ENCODE data around the gene HACD2. TPM values are rescaled to one million over a fixed set of nuclear protein-coding genes. Genes with fewer than 3 reads are reported as not detected.
"Not testable (repeated sequence)": the region's sequence is repeated elsewhere in the genome, so short reads cannot be mapped to it uniquely, and the experiment has no call there.

HACD2 gene
- total and polyA plus RNA-seq, 2 donors from 2014 or later: 13.1 to 25.4 TPM

DNA sequence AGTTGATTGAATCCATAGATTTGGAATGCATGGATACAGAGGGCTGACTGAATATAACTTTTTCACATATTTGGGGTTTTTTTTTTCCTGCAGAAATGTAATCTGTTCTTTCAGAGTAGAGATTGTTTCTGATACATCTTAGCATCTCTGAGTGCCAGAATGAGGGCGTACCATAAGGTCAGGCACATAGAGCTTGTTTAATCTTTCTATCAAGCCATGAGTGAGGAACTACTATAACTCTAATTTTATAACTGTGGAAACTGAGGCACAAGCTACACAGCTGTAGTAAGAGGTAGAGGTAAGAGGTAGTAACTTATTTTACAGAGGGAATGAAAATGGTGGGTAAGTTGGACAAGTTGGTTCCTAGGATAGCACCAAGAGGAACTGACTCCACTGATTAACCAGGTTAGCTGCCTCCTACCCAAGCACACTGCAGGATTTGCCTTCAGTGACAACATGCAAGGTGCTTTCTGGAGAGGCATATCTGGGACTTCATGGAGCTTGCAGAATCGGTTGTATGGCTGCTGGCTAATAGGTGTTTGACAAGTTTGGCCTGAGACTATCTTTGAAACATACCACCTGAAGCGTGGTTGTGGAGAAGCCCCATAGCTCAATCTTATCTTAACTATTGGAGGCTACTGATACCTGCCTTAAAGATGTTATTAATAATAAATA, 23.5 kb upstream of the HACD2 start:
- intact Hi-C loops (cut with DNase I): no loop called here
- no peak overlapping the region for H3K4me3 ChIP-seq (ENCODE audit: low read length in 3 of 3)
- FAIRE-seq: no peak
- no peaks in the 10 kb centered on the region for H3K9me3 ChIP-seq (ENCODE audit: control insufficient read depth in 2 of 3, insufficient read depth in 1 of 3, low read length in 3 of 3)
- TF ChIP-seq, protein P1, sequence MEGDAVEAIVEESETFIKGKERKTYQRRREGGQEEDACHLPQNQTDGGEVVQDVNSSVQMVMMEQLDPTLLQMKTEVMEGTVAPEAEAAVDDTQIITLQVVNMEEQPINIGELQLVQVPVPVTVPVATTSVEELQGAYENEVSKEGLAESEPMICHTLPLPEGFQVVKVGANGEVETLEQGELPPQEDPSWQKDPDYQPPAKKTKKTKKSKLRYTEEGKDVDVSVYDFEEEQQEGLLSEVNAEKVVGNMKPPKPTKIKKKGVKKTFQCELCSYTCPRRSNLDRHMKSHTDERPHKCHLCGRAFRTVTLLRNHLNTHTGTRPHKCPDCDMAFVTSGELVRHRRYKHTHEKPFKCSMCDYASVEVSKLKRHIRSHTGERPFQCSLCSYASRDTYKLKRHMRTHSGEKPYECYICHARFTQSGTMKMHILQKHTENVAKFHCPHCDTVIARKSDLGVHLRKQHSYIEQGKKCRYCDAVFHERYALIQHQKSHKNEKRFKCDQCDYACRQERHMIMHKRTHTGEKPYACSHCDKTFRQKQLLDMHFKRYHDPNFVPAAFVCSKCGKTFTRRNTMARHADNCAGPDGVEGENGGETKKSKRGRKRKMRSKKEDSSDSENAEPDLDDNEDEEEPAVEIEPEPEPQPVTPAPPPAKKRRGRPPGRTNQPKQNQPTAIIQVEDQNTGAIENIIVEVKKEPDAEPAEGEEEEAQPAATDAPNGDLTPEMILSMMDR (IDR thresholded peaks at IDR 0.05; ENCODE audit: borderline replicate concordance, extremely low read depth, insufficient read depth): no peak
- H3K27me3 ChIP-seq (ENCODE audit: control insufficient read depth, insufficient read depth, low read length): no peaks in the 10 kb centered on the region
- H3K4me1 ChIP-seq (ENCODE audit: control insufficient read depth in 2 of 3, insufficient read depth in 2 of 3, low read depth in 1 of 3, low read length in 3 of 3): peaks cover 0 to 8% (median 0%) of the 10 kb centered on the region in 3 donors
- no peak overlapping the region for H3K27ac ChIP-seq (ENCODE audit: low read depth in 2 of 2, low read length in 2 of 2)
- peaks cover 0 to 16% (median 2%) of the 10 kb centered on the region in 3 donors for H3K36me3 ChIP-seq (ENCODE audit: control insufficient read depth in 2 of 3, insufficient read depth in 3 of 3, low read length in 3 of 3)
- no peak for DNase-seq
- H3K9ac ChIP-seq (ENCODE audit: low read length in 3 of 3): no peak overlapping the region

DNA sequence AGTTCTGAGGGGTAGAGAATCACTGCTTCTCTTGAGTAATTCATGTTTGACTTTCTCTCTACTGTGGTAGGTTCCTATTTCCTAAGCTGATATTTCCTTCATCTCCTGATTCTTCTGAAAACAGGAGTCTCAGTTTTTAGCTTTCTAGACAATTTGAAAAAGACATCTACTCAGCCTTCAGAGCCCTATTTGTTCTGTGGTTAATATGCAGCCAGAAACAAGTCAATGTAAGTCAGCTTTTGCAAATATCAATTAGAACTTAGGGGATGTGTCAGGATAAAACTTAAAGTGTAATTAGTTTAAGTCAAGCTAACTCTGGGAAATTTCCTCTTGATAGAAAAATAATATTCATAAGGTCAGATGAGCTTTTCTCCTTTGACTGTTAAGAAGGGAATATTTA, 21.7 kb upstream of the HACD2 start:
- Histone ChIP-seq H3K36me3 (ENCODE audit: control insufficient read depth in 2 of 3, insufficient read depth in 3 of 3, low read length in 3 of 3) (no peaks in the 10 kb centered on the region), H3K9me3 (ENCODE audit: control insufficient read depth in 2 of 3, insufficient read depth in 1 of 3, low read length in 3 of 3) (no peaks in the 10 kb centered on the region), H3K4me1 (ENCODE audit: control insufficient read depth in 2 of 3, insufficient read depth in 2 of 3, low read depth in 1 of 3, low read length in 3 of 3) (peaks cover 0 to 9% (median 0%) of the 10 kb centered on the region in 3 donors), H3K27me3 (ENCODE audit: control insufficient read depth, insufficient read depth, low read length) (no peaks in the 10 kb centered on the region), H3K4me3 (ENCODE audit: low read length in 3 of 3) (no peak overlapping the region), H3K27ac (ENCODE audit: low read depth in 2 of 2, low read length in 2 of 2) (no peak overlapping the region), H3K9ac (ENCODE audit: low read length in 3 of 3) (no peak overlapping the region)
- TF ChIP-seq, protein P1 (IDR thresholded peaks at IDR 0.05; ENCODE audit: borderline replicate concordance, extremely low read depth, insufficient read depth): no peak
- intact Hi-C loops (cut with DNase I): no loop called here
- DNase-seq: no peak
- FAIRE-seq: no peak

DNA sequence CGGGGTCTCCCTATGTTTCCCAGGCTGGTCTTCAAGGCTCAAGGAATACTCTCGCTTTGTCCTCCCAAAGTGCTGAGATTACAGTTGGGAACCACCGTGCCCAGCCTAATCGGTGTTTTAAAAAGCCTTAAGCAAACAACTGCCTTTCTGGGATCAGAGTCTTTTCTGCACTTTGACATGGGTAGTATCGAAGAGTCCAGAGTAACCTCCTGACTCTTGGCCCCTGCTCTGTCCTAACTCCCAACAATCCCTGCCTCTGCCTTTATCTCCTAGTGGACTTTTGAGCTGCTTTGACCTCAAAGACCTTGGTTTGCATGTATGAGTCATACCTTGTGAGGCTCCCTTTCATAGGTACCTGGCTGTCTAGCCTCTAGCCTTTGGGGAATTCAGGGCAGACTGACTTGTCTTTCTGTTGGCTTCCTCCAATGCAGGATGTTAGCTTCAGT, 21.0 kb upstream of the HACD2 start:
- Histone ChIP-seq H3K4me1 (ENCODE audit: control insufficient read depth in 2 of 3, insufficient read depth in 2 of 3, low read depth in 1 of 3, low read length in 3 of 3) (peaks cover 0 to 9% (median 0%) of the 10 kb centered on the region in 3 donors), H3K4me3 (ENCODE audit: low read length in 3 of 3) (no peak overlapping the region), H3K27me3 (ENCODE audit: control insufficient read depth, insufficient read depth, low read length) (no peaks in the 10 kb centered on the region), H3K36me3 (ENCODE audit: control insufficient read depth in 2 of 3, insufficient read depth in 3 of 3, low read length in 3 of 3) (no peaks in the 10 kb centered on the region), H3K9me3 (ENCODE audit: control insufficient read depth in 2 of 3, insufficient read depth in 1 of 3, low read length in 3 of 3) (no peaks in the 10 kb centered on the region), H3K9ac (ENCODE audit: low read length in 3 of 3) (no peak overlapping the region), H3K27ac (ENCODE audit: low read depth in 2 of 2, low read length in 2 of 2) (no peak overlapping the region)
- TF ChIP-seq, protein P1 (IDR thresholded peaks at IDR 0.05; ENCODE audit: borderline replicate concordance, extremely low read depth, insufficient read depth): no peak
- FAIRE-seq (no peak), DNase-seq (no peak)
- intact Hi-C loops (cut with DNase I): no loop called here

DNA sequence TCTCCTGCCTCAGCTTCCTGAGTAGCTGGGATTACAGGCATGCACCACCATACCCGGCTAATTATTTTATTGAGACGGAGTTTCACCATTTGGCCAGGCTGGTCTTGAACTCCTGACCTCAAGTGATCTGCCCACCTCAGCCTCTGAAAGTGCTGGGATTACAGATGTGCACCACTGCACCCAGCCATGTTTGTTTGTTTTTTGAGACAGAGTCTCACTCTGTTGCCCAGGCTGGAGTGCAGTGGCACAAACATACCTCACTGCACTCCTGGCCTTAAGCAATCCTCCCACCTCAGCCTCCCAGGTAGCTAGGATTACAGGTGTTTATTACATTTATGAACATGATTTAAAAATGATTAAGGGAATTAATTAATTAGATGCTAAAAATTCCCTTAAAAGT, 18.3 kb upstream of the HACD2 start:
- FAIRE-seq: not testable (repeated sequence)

More for the DNA sequence above, 18.3 kb upstream of the HACD2 start:
- H3K9me3 ChIP-seq (ENCODE audit: control insufficient read depth in 2 of 3, insufficient read depth in 1 of 3, low read length in 3 of 3); H3K27me3 ChIP-seq (ENCODE audit: control insufficient read depth, insufficient read depth, low read length); H3K27ac ChIP-seq (ENCODE audit: low read depth in 2 of 2, low read length in 2 of 2); DNase-seq; H3K36me3 ChIP-seq (ENCODE audit: control insufficient read depth in 2 of 3, insufficient read depth in 3 of 3, low read length in 3 of 3); H3K9ac ChIP-seq (ENCODE audit: low read length in 3 of 3); H3K4me1 ChIP-seq (ENCODE audit: control insufficient read depth in 2 of 3, insufficient read depth in 2 of 3, low read depth in 1 of 3, low read length in 3 of 3); H3K4me3 ChIP-seq (ENCODE audit: low read length in 3 of 3); intact Hi-C loops (cut with DNase I): not testable (repeated sequence)

Measured in kidney (tissue), 14 donors.